ENCODE results near the gene WDR19. TPM values are rescaled to one million over a fixed set of nuclear protein-coding genes. Genes with fewer than 3 reads are reported as not detected.

The WDR19 gene
- total RNA-seq, 1 experiment from 2014 or later = 23.3 TPM

DNA sequence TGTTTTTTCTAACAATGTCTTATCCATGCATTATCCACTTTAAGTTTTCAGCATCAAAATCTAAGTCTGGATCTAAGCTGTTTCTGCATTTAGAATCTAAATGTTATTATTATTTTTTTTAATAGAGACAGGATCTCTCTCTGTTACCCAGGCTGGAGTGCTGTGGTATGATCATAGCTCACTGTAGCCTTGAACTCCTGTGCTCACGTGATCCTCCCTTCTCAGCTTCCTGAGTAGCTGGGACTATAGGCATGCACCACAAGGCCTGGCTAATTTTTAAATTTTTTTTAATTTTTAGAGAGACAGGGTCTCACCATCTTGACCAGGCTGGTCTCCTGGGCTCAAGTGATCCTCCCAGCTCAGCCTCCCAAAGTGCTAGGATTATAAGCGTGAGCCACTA, 52.7 kb downstream of the WDR19 start:
- no peak overlapping the region for H3K14ac ChIP-seq (ENCODE audit: insufficient read depth, low read length)
- H4K8ac ChIP-seq (replicated peaks; ENCODE audit: insufficient read length, low read depth, low read length) = no peak overlapping the region
- H2AK5ac ChIP-seq (ENCODE audit: insufficient read length, low read length) = no peak overlapping the region
- no peaks in the 10 kb centered on the region for H3K4me1 ChIP-seq (ENCODE audit: insufficient read depth, low read length)
- no peak overlapping the region for H3K18ac ChIP-seq (ENCODE audit: insufficient read length, low read depth, low read length)
- H4K5ac ChIP-seq (ENCODE audit: insufficient read length, low read depth, low read length) = no peak overlapping the region
- no peak overlapping the region for H3K4me3 Mint-ChIP-seq
- WGBS (ENCODE audit: extremely low coverage, insufficient read length, low lambda C conversion rate) = no CpG with 5 or more reads among the region's 2 CpGs
- H2BK20ac ChIP-seq (ENCODE audit: low read depth, low read length, poor library complexity, severe bottlenecking) = no peak overlapping the region
- peaks cover 0 to 9% (median 3%) of the 10 kb centered on the region in 3 experiments; a peak in 2 of 7 replicates for H3K36me3 Mint-ChIP-seq (ENCODE audit: insufficient read depth in 1 of 3, low read depth in 3 of 3)
- no peak overlapping the region for H2AFZ ChIP-seq (ENCODE audit: low read length)
- TF ChIP-seq, protein P1, sequence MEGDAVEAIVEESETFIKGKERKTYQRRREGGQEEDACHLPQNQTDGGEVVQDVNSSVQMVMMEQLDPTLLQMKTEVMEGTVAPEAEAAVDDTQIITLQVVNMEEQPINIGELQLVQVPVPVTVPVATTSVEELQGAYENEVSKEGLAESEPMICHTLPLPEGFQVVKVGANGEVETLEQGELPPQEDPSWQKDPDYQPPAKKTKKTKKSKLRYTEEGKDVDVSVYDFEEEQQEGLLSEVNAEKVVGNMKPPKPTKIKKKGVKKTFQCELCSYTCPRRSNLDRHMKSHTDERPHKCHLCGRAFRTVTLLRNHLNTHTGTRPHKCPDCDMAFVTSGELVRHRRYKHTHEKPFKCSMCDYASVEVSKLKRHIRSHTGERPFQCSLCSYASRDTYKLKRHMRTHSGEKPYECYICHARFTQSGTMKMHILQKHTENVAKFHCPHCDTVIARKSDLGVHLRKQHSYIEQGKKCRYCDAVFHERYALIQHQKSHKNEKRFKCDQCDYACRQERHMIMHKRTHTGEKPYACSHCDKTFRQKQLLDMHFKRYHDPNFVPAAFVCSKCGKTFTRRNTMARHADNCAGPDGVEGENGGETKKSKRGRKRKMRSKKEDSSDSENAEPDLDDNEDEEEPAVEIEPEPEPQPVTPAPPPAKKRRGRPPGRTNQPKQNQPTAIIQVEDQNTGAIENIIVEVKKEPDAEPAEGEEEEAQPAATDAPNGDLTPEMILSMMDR (conservative IDR thresholded peaks at IDR 0.05) = no peak
- no peaks in the 10 kb centered on the region for H4K20me1 ChIP-seq (ENCODE audit: control insufficient read depth, insufficient read depth, insufficient read length)
- no peak overlapping the region for H3K4ac ChIP-seq (ENCODE audit: low read depth, low read length)
- H3K27me3 Mint-ChIP-seq (ENCODE audit: low read depth) = no peaks in the 10 kb centered on the region
- H3K27ac Mint-ChIP-seq = no peak overlapping the region
- no peak overlapping the region for H2BK12ac ChIP-seq (ENCODE audit: insufficient read length, low read depth, low read length)
- no peaks in the 10 kb centered on the region for H3K79me1 ChIP-seq (ENCODE audit: insufficient read depth, low read depth, low read length, poor library complexity, severe bottlenecking)
- H3K4me2 ChIP-seq (ENCODE audit: insufficient read depth, insufficient read length, low read length) = no peak overlapping the region
- no peak overlapping the region for H2BK15ac ChIP-seq (ENCODE audit: low read depth, low read length)
- H2BK5ac ChIP-seq (ENCODE audit: insufficient read length, low read length) = no peak overlapping the region
- no peak overlapping the region for H3K23ac ChIP-seq (ENCODE audit: insufficient read length, low read depth, low read length)
- H3K56ac ChIP-seq (ENCODE audit: insufficient read length, low read depth, low read length) = no peak overlapping the region
- no peaks in the 10 kb centered on the region for H3K27me3 ChIP-seq (ENCODE audit: insufficient read depth, low read length)
- H3K4me1 Mint-ChIP-seq = no peaks in the 10 kb centered on the region
- no peaks in the 10 kb centered on the region for H3K79me2 ChIP-seq (ENCODE audit: insufficient read depth, low read length)
- H3K9ac ChIP-seq (ENCODE audit: extremely low read depth, insufficient read length, low read length) = no peak overlapping the region
- DNase-seq = no peak
- H3K9me3 Mint-ChIP-seq = no peaks in the 10 kb centered on the region
- H2BK120ac ChIP-seq (ENCODE audit: low read depth, low read length, poor library complexity, severe bottlenecking) = no peak overlapping the region
- no peaks in the 10 kb centered on the region for H3K23me2 ChIP-seq (ENCODE audit: insufficient read length, low read depth, low read length, poor library complexity, severe bottlenecking)
- H4K91ac ChIP-seq (ENCODE audit: insufficient read length, low read depth, low read length) = no peak overlapping the region
- H3T11ph ChIP-seq (ENCODE audit: low read length) = no peak overlapping the region
- no peaks in the 10 kb centered on the region for H3K9me3 ChIP-seq (ENCODE audit: control insufficient read depth, low read depth, low read length)
- no peak overlapping the region for H3K27ac ChIP-seq (ENCODE audit: insufficient read length, low read depth, low read length)
